GM21526 (cell line): Measurements from ENCODE around the gene ARHGAP11A.

Experiments
- ATAC-seq: cut with Tn5 transposase; IDR thresholded peaks from one replicate; pipeline ENCODE4 v1.9.1; 2021; ENCODE audit warnings: moderate library complexity; ENCODE audit not compliant: unreplicated experiment, low FRiP score

The ARHGAP11A gene

DNA sequence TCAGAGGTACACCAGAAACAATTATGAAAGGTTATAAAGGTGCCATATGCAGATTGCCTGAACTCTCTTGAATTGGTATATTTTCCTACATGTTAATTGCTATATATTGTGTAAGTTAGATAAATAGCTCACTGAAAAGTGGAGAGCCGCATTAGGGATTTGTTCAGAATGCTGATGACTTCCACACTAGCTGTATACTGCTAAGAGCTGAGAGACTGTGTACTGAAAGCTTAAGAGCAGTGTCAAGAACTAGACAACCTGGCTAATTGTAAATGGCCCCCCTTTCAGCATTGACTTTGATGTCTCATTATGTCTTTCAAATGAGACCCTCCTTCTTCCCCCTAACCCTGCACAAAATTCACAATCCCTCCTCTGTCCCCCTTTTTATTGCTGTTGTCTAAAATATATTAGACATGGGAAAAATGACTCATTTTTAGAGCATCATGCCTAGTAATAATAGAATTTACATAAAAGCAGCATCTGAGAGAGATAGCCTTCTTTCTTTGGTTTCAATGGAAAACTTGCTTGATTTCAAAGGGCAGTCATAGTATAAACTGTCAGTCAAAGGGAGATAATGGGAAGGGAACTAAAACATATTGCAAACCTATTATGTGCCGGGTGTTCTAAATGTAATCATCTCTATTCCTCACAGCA, 67.8 kb downstream of the ARHGAP11A start:
- no peak for ATAC-seq

- ATAC-seq, result no peak
These were observed 68.7 kb downstream of the ARHGAP11A start for GRCh38 chr15:32683906-32684584.

DNA sequence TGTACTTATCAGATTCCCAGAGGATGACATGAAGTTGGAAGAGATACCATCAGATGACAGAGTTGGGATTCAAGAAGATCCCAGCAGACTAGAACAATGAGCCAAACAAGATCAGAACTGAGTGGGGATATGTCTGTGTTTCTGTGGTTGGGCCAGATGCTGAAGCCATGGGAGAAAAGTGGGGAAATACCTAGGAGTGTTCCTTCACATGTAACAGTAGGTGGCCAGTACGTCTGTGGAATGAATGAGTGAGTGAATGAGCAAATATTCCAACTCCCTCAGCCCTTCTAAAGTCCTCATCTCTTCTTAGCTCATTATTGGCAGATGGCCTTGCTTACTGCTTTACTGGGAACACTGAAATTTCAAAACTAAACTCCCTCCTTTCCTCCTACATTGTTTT, 70.3 kb downstream of the ARHGAP11A start:
- no peak for ATAC-seq

DNA sequence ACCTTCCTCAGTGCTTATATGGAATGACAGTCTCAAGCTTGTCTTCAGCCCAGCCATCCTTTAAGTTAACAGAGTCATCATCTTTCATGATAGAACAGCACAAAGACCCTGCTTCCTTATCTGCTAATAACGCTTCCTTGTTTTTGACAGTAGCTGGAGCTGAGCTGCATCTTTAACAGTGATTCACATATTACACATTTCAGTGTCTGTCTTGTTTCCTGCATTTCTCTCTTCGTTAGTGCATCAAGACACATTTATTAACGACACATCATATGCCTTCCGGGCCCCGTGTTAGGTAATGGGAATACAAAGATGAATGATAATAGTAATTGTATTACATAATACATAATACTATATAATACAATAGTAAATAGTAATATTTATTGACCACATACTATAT, 72.3 kb downstream of the ARHGAP11A start:
- ATAC-seq, result no peak

GRCh38 chr15:32688151-32688639, 72.9 kb downstream of the ARHGAP11A start:
- ATAC-seq, result no peak
